A549 (cell line): ENCODE measurements around the gene CLASP1. TPM values are rescaled to one million over a fixed set of nuclear protein-coding genes. Genes with fewer than 3 reads are reported as not detected.

Experiments used
- ATAC-seq, 2 experiments: fragments of 200-7000 bp in 1 of 2; fragments of >200 bp in 1 of 2; cut with Nextera tagmentation in 1 of 2; cut with Tn5 transposase in 1 of 2; 3 replicates each; pipeline versions ENCODE4 v1.8.0 to v1.9.1; 2018 to 2020; ENCODE audit warnings: mild to moderate bottlenecking in 1 of 2, moderate library complexity in 1 of 2
- CTCF ChIA-PET: fragments of 300-600 bp; sonication (Branson Sonifier 250); formaldehyde crosslinking; extraction: SDS; loops from one replicate; lab custom pipeline; 2021; ENCODE audit warnings: antibody characterized with exemption, inconsistent platforms; lab: Yijun Ruan, JAX
- POLR2A ChIA-PET: fragments of 350-600 bp; formaldehyde crosslinking; extraction: SDS; loops from one replicate; lab custom pipeline; 2021; ENCODE audit warnings: antibody characterized with exemption, inconsistent platforms; lab: Yijun Ruan, JAX
- DNase-seq, 2 experiments: peaks; one replicate each; pipeline versions ENCODE4 v3.0.0 to v3.0.0-alpha.2; 2011 to 2016; ENCODE audit warnings: low read depth in 1 of 2, low spot score in 1 of 2
- FAIRE-seq: peaks from 2 replicates; lab custom pipeline; 2011; peaks lifted over from hg19 to GRCh38; lab: Jason Lieb, UNC
- H3K27ac ChIP-seq, 2 experiments: fragments of >200 bp; sonication (Bioruptor Twin); formaldehyde crosslinking; 3 replicates each; pipeline ENCODE4 v1.5.1; 2016 to 2017
- H3K4me1 ChIP-seq: fragments of >200 bp; sonication (Bioruptor Twin); formaldehyde crosslinking; 3 replicates; pipeline ENCODE4 v1.6.1; 2016
- H3K4me2 ChIP-seq: fragments of >200 bp; sonication (Bioruptor Twin); formaldehyde crosslinking; 3 replicates; pipeline ENCODE4 v1.6.1; 2016
- H3K4me3 ChIP-seq: fragments of >200 bp; sonication (Bioruptor Twin); formaldehyde crosslinking; 3 replicates; pipeline ENCODE4 v1.5.1; 2016
- H3K9me3 ChIP-seq: fragments of >200 bp; sonication (Bioruptor Twin); formaldehyde crosslinking; 3 replicates; pipeline ENCODE4 v1.6.1; 2016
- BCL3 ChIP-seq: fragments of >200 bp; sonication (Bioruptor Twin); formaldehyde crosslinking; IDR thresholded peaks from 3 replicates; pipeline ENCODE4 v1.6.1; 2016
- BHLHE40 ChIP-seq: IDR thresholded peaks from 2 replicates; pipeline ENCODE4 v1.6.1; 2012; ENCODE audit warnings: low read depth, low read length, inconsistent platforms
- CEBPB ChIP-seq, 2 experiments: fragments of >200 bp in 1 of 2; sonication (Bioruptor Twin) in 1 of 2; formaldehyde crosslinking in 1 of 2; IDR thresholded peaks; 2 replicates each; pipeline ENCODE4 v1.6.1; 2012 to 2016
- CHD2 ChIP-seq: fragments of 150-350 bp; IDR thresholded peaks from 2 replicates; pipeline ENCODE4 v1.6.1; 2014; ENCODE audit warnings: low read length; ENCODE audit not compliant: partially characterized antibody
- CHD4 ChIP-seq: fragments of 200-600 bp; sonication (generic); IDR thresholded peaks from 2 replicates; pipeline ENCODE4 v1.6.1; 2016; ENCODE audit warnings: antibody characterized with exemption, mild to moderate bottlenecking, borderline replicate concordance
- CTCF ChIP-seq: fragments of >200 bp; sonication (Bioruptor Twin); formaldehyde crosslinking; IDR thresholded peaks from 3 replicates; pipeline ENCODE4 v1.5.1; 2016
- EHF ChIP-seq: fragments of 250-450 bp; sonication (Bioruptor Pico); IDR thresholded peaks from 2 replicates; pipeline ENCODE4 v1.5.0; 2020; ENCODE audit warnings: mild to moderate bottlenecking
- EHMT2 ChIP-seq: fragments of 200-600 bp; sonication (generic); IDR thresholded peaks from 2 replicates; pipeline ENCODE4 v1.6.1; 2016; ENCODE audit warnings: antibody characterized with exemption, low read depth, mild to moderate bottlenecking, moderate library complexity
- ELK1 ChIP-seq: fragments of 150-350 bp; IDR thresholded peaks from 2 replicates; pipeline ENCODE4 v1.6.1; 2014; ENCODE audit warnings: low read depth, mild to moderate bottlenecking, low read length
- FOSL2 ChIP-seq, 2 experiments: fragments of 450-650 bp in 1 of 2; fragments of >200 bp in 1 of 2; sonication (Bioruptor Twin) in 1 of 2; formaldehyde crosslinking; IDR thresholded peaks; 2 replicates each; pipeline versions ENCODE4 v1.5.0 to v1.6.1; 2016 to 2020; ENCODE audit warnings: mild to moderate bottlenecking in 1 of 2, moderate library complexity in 1 of 2
- HOXA7 ChIP-seq: fragments of 250-450 bp; sonication (Bioruptor Pico); IDR thresholded peaks from 2 replicates; pipeline ENCODE4 v1.5.0; 2020; ENCODE audit warnings: mild to moderate bottlenecking, moderate library complexity
- HOXB13 ChIP-seq: fragments of 250-450 bp; sonication (Bioruptor Pico); IDR thresholded peaks from 2 replicates; pipeline ENCODE4 v1.5.0; 2020; ENCODE audit warnings: low read depth, mild to moderate bottlenecking, moderate library complexity
- JUN ChIP-seq, 2 experiments: fragments of >200 bp; sonication (Bioruptor Twin); formaldehyde crosslinking; IDR thresholded peaks; 2 replicates in 1 of 2; 3 replicates in 1 of 2; pipeline ENCODE4 v1.6.1; 2016 to 2017
- JUNB ChIP-seq: fragments of >200 bp; sonication (Bioruptor Twin); formaldehyde crosslinking; IDR thresholded peaks from 2 replicates; pipeline ENCODE4 v1.6.1; 2016
- KDM1A ChIP-seq: fragments of 200-600 bp; sonication (generic); IDR thresholded peaks from 2 replicates; pipeline ENCODE4 v1.6.1; 2016; ENCODE audit warnings: low read depth, mild to moderate bottlenecking
- MAZ ChIP-seq: fragments of 150-350 bp; IDR thresholded peaks from 2 replicates; pipeline ENCODE4 v1.6.1; 2014; ENCODE audit warnings: antibody characterized with exemption, low read depth, low read length, borderline replicate concordance
- NPAS2 ChIP-seq: fragments of 250-450 bp; sonication (Bioruptor Pico); IDR thresholded peaks from 2 replicates; pipeline ENCODE4 v1.8.0; 2022; ENCODE audit warnings: mild to moderate bottlenecking, moderate library complexity, borderline replicate concordance
- PBX3 ChIP-seq: IDR thresholded peaks from 2 replicates; pipeline ENCODE4 v1.6.1; 2012
- RAD21 ChIP-seq, 2 experiments: fragments of >200 bp in 1 of 2; sonication (Bioruptor Twin) in 1 of 2; formaldehyde crosslinking in 1 of 2; IDR thresholded peaks in 1 of 2; conservative IDR thresholded peaks in 1 of 2; 2 replicates in 1 of 2; 3 replicates in 1 of 2; pipeline ENCODE4 v1.6.1; 2012 to 2018; ENCODE audit warnings: inconsistent platforms in 1 of 2
- RCOR1 ChIP-seq: fragments of 150-350 bp; IDR thresholded peaks from 2 replicates; pipeline ENCODE4 v1.6.1; 2014; ENCODE audit warnings: antibody characterized with exemption, low read length, low read depth
- RFX5 ChIP-seq: fragments of 450-650 bp; IDR thresholded peaks from 2 replicates; pipeline ENCODE4 v1.7.1; 2014; ENCODE audit warnings: antibody characterized with exemption, mild to moderate bottlenecking, moderate library complexity
- RNF2 ChIP-seq: fragments of 200-600 bp; sonication (generic); IDR thresholded peaks from 2 replicates; pipeline ENCODE4 v1.6.1; 2016; ENCODE audit warnings: low read depth, mild to moderate bottlenecking, antibody characterized with exemption, moderate library complexity, borderline replicate concordance
- USF2 ChIP-seq: fragments of 450-650 bp; IDR thresholded peaks from 2 replicates; pipeline ENCODE4 v1.6.1; 2014; ENCODE audit warnings: antibody characterized with exemption
- ZNF302 ChIP-seq: fragments of 250-450 bp; sonication (Bioruptor Pico); IDR thresholded peaks from 2 replicates; pipeline ENCODE4 v1.9.0; 2021; ENCODE audit warnings: inconsistent platforms, mild to moderate bottlenecking, moderate library complexity
- WGBS: methylation state at CpG from one replicate; pipeline ENCODE4 v1.1.6; 2017; ENCODE audit errors: missing lambda C conversion rate; 5-methylcytosine and 5-hydroxymethylcytosine counted together
- polyA plus RNA-seq, 4 experiments: library from polyadenylated mRNA; depleted of rRNA in 3 of 4; stranded (reverse); fragments of >200 nt; fragmentation: RNase III in 1 of 4; extraction: RNeasy Plus Mini Kit Qiagen cat#74134 plus additional on column Dnase treatment in 1 of 4; gene quantifications; 2 replicates in 3 of 4; 3 replicates in 1 of 4; pipeline ENCODE4 v1.2.3, GENCODE V29; 2011 to 2017

CLASP1 gene
- polyA plus RNA-seq, 2 of the 4 experiments (the other 2 are of a cell fraction) = 11.7 to 15.8 TPM

- FAIRE-seq (no peak), DNase-seq (no peak), ATAC-seq (no peak)
- Histone ChIP-seq H3K4me2 (no peak overlapping the region), H3K4me1 (no peaks in the 10 kb centered on the region), H3K27ac (no peak overlapping the region), H3K4me3 (no peak overlapping the region), H3K9me3 (no peaks in the 10 kb centered on the region)
- TF ChIP-seq RCOR1 (no peak), NPAS2 (CRISPR knock-in tag) (no peak), KDM1A (no peak), BHLHE40 (no peak), CEBPB (IDR thresholded peaks at IDR 0.05) (no peak), RFX5 (no peak), HOXB13 (CRISPR knock-in tag) (no peak), RNF2 (no peak), JUNB (no peak), JUN (IDR thresholded peaks at IDR 0.05) (no peak), EHF (CRISPR knock-in tag) (no peak), MAZ (no peak), ELK1 (no peak), BCL3 (no peak), USF2 (no peak)
- ChIA-PET CTCF (interaction anchor here (0.7 to 1.3 kb wide), 3 partner anchors 12 to 27 kb away, joined by 3 to 4 read pairs (median 3); no protein-coding TSS in a partner anchor), POLR2A (no interaction called here)
- WGBS = 93% methylated on average over 3 of the region's 3 CpGs
These were observed 240.6 kb downstream of the CLASP1 start for GRCh38 chr2:121408641-121409040.

GRCh38 chr2:121405233-121405632 is 244.0 kb downstream of the CLASP1 start:
- Histone ChIP-seq H3K27ac (no peak overlapping the region), H3K4me1 (no peaks in the 10 kb centered on the region), H3K4me2 (no peak overlapping the region)
- no peak for ATAC-seq
- no peak for TF ChIP-seq CTCF
- TF ChIP-seq, all 56 proteins: peak for 0
- Histone ChIP-seq H3K9me3 (no peaks in the 10 kb centered on the region), H3K4me3 (no peak overlapping the region)
- POLR2A ChIA-PET = no interaction called here
- WGBS = 92% methylated on average over 6 of the region's 6 CpGs
- DNase-seq (no peak), FAIRE-seq (no peak)
- CTCF ChIA-PET = interaction anchor here (1.0 kb wide), 1 partner anchor 313 kb away, joined by 3 read pairs; no protein-coding TSS in a partner anchor

GRCh38 chr2:121400201-121400600 is 249.1 kb downstream of the CLASP1 start:
- WGBS = 93% methylated on average over 5 of the region's 5 CpGs
- FAIRE-seq (no peak), DNase-seq (no peak), ATAC-seq (no peak)
- Histone ChIP-seq H3K9me3 (no peaks in the 10 kb centered on the region), H3K27ac (no peak overlapping the region), H3K4me1 (no peaks in the 10 kb centered on the region), H3K4me2 (no peak overlapping the region), H3K4me3 (no peak overlapping the region)
- CTCF ChIA-PET = no interaction called here
- POLR2A ChIA-PET = no interaction called here
- TF ChIP-seq MAZ (no peak), CHD2 (no peak), ZNF302 (CRISPR knock-in tag) (no peak), NPAS2 (CRISPR knock-in tag) (no peak), FOSL2 (IDR thresholded peaks at IDR 0.05) (no peak), FOSL2 (CRISPR knock-in tag; IDR thresholded peaks at IDR 0.05) (no peak), HOXB13 (CRISPR knock-in tag) (no peak), HOXA7 (no peak), PBX3 (no peak), CTCF (no peak), EHMT2 (no peak), BHLHE40 (no peak), RAD21 (conservative IDR thresholded peaks at IDR 0.05 in 1 of 2, IDR thresholded peaks at IDR 0.05 in 1 of 2) (no peak), CHD4 (no peak)
